HG02852 (cell line): ENCODE measurements around the gene SYCP2.
"Not testable (repeated sequence)": the region's sequence is repeated elsewhere in the genome, so short reads cannot be mapped to it uniquely, and the experiment has no call there.

Experiments used
- ATAC-seq: cut with Tn5 transposase; IDR thresholded peaks from one replicate; pipeline ENCODE4 v1.9.1; 2021; ENCODE audit warnings: mild to moderate bottlenecking, moderate library complexity; ENCODE audit not compliant: unreplicated experiment

SYCP2 gene

GRCh38 chr20:59903621-59904020 is 29.8 kb downstream of the SYCP2 start:
- no peak for ATAC-seq

- ATAC-seq, result no peak
Measured at GRCh38 chr20:59902470-59902869, 31.0 kb downstream of the SYCP2 start.

GRCh38 chr20:59895908-59896307 is 37.5 kb downstream of the SYCP2 start:
- no peak for ATAC-seq

- ATAC-seq, result no peak
Measured at GRCh38 chr20:59891581-59891980, 41.9 kb downstream of the SYCP2 start.

GRCh38 chr20:59890035-59890434 is 43.4 kb downstream of the SYCP2 start:
- ATAC-seq, result not testable (repeated sequence)

GRCh38 chr20:59888050-59888449 is 45.4 kb downstream of the SYCP2 start:
- ATAC-seq, result no peak

GRCh38 chr20:59884494-59884893 is 48.9 kb downstream of the SYCP2 start:
- ATAC-seq, result no peak

- ATAC-seq, result no peak
Measured at GRCh38 chr20:59880198-59880597, 53.2 kb downstream of the SYCP2 start.

- ATAC-seq, result no peak
Measured at GRCh38 chr20:59873409-59873808, 60.0 kb downstream of the SYCP2 start.

- ATAC-seq, result no peak
Measured at GRCh38 chr20:59871096-59871495, 62.3 kb downstream of the SYCP2 start.

GRCh38 chr20:59866338-59866737 is 67.1 kb downstream of the SYCP2 start:
- no peak for ATAC-seq

GRCh38 chr20:59864726-59865125 is 68.7 kb downstream of the SYCP2 start:
- no peak for ATAC-seq

GRCh38 chr20:59863058-59863457 is 70.4 kb downstream of the SYCP2 start:
- no peak for ATAC-seq

- ATAC-seq, result no peak
Measured at GRCh38 chr20:59861401-59861800, 72.0 kb downstream of the SYCP2 start.

GRCh38 chr20:59858425-59858824 is 75.0 kb downstream of the SYCP2 start:
- no peak for ATAC-seq

GRCh38 chr20:59857966-59858365 is 75.5 kb downstream of the SYCP2 start:
- ATAC-seq, result no peak

GRCh38 chr20:59856941-59857340 is 76.5 kb downstream of the SYCP2 start:
- ATAC-seq, result not testable (repeated sequence)

- not testable (repeated sequence) for ATAC-seq
Measured at GRCh38 chr20:59856526-59856925, 76.9 kb downstream of the SYCP2 start.

- no peak for ATAC-seq
Measured at GRCh38 chr20:59850018-59850641, 83.3 kb downstream of the SYCP2 start.

GRCh38 chr20:59848182-59848581 is 85.3 kb downstream of the SYCP2 start:
- ATAC-seq, result no peak

GRCh38 chr20:59845472-59845871 is 88.0 kb downstream of the SYCP2 start:
- ATAC-seq, result no peak

- ATAC-seq, result no peak
Measured at GRCh38 chr20:59839400-59839799, 94.0 kb downstream of the SYCP2 start.
